WERI-Rb-1 (cell line): ENCODE data around the gene HIPK4.

ENCODE experiments used
- DNase-seq: peaks from one replicate; pipeline ENCODE4 v3.0.0-alpha.2; 2020
- H3K27ac ChIP-seq: fragments of 250-450 bp; sonication (Bioruptor Pico); 2 replicates; pipeline ENCODE4 v1.5.1; 2020; ENCODE audit warnings: mild to moderate bottlenecking, moderate library complexity
- H3K27me3 ChIP-seq: fragments of 250-450 bp; sonication (Bioruptor Pico); 2 replicates; pipeline ENCODE4 v1.5.1; 2021; ENCODE audit warnings: mild to moderate bottlenecking, low read depth, moderate library complexity; ENCODE audit not compliant: insufficient read depth, severe bottlenecking
- H3K36me3 ChIP-seq: fragments of 250-450 bp; sonication (Bioruptor Pico); 2 replicates; pipeline ENCODE4 v1.5.1; 2020; ENCODE audit warnings: mild to moderate bottlenecking, moderate library complexity
- H3K4me3 ChIP-seq: 2 replicates; pipeline ENCODE4 v1.5.1; 2011; ENCODE audit warnings: low read depth, mild to moderate bottlenecking, control low read depth, low read length
- H3K9me3 ChIP-seq: fragments of 250-450 bp; sonication (Bioruptor Pico); 2 replicates; pipeline ENCODE4 v1.5.1; 2021; ENCODE audit warnings: mild to moderate bottlenecking, moderate library complexity; ENCODE audit not compliant: severe bottlenecking
- TF ChIP-seq, protein P1 (sequence below): IDR thresholded peaks from 2 replicates; pipeline ENCODE4 v1.5.1; 2011; ENCODE audit warnings: low read depth, mild to moderate bottlenecking, control low read depth, inconsistent platforms, low read length

Gene HIPK4

DNA sequence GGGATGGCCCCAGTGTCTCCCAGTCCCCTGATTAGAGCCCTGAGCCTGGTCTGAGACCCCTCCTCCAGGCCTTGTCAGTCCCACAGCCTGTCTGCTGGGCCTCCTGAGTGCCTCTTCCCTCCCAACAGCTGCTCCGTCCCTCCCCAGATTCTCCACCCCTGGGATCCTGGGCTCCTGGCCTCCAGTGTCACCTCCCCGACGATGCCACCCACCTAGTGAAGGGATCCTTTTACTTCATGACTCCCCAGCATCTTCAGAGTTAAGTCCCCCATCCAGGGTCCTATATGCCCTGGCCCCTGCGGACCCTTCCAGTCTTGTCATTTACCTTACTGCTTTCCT lies 27.6 kb upstream of the HIPK4 start:
- TF ChIP-seq, protein P1, sequence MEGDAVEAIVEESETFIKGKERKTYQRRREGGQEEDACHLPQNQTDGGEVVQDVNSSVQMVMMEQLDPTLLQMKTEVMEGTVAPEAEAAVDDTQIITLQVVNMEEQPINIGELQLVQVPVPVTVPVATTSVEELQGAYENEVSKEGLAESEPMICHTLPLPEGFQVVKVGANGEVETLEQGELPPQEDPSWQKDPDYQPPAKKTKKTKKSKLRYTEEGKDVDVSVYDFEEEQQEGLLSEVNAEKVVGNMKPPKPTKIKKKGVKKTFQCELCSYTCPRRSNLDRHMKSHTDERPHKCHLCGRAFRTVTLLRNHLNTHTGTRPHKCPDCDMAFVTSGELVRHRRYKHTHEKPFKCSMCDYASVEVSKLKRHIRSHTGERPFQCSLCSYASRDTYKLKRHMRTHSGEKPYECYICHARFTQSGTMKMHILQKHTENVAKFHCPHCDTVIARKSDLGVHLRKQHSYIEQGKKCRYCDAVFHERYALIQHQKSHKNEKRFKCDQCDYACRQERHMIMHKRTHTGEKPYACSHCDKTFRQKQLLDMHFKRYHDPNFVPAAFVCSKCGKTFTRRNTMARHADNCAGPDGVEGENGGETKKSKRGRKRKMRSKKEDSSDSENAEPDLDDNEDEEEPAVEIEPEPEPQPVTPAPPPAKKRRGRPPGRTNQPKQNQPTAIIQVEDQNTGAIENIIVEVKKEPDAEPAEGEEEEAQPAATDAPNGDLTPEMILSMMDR = no peak
- H3K9me3 ChIP-seq = no peaks in the 10 kb centered on the region
- no peak overlapping the region for H3K4me3 ChIP-seq
- H3K27ac ChIP-seq = no peak overlapping the region
- no peaks in the 10 kb centered on the region for H3K36me3 ChIP-seq
- no peak for DNase-seq
- no peaks in the 10 kb centered on the region for H3K27me3 ChIP-seq

DNA sequence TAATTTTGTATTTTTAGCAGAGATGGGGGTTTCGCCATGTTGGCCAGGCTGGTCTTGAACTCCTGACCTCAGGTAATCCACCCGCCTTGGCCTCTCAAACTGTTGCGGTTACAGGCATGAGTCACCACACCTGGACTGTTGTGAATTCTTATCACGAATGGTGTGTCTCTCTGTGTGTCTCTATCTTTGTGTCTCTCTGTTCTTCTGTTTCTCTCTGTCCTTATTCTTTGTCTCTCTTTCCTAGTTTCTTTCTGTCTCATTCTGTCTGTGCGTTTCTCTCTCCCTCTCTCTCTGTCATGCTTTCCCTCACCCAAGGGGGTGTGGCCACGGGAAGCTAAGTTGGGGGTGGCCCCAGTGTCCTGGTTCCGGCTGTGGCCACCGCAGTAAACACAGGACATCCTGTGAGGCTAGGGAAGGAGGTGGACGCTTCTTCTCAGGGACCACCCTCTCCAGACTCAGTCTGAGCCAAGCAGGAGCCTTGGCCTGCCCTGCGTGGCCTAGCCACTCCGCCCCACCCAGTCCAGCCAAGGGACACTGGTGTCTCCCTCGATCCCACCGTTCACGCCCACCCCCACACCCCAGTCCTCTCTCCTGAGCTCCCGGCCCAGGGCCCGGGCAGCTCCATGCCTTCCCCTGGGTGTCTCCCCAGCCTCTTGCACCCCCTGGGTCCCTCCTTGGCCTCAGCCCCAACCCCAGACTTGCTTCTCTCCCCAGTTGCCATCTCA lies 27.1 kb upstream of the HIPK4 start:
- TF ChIP-seq, protein P1 = no peak
- DNase-seq = peak; percentile 36

GRCh38 chr19:40415768-40416167 lies 25.8 kb upstream of the HIPK4 start:
- Histone ChIP-seq H3K4me3 (no peak overlapping the region), H3K27ac (no peak overlapping the region), H3K27me3 (no peaks in the 10 kb centered on the region), H3K9me3 (no peaks in the 10 kb centered on the region), H3K36me3 (no peaks in the 10 kb centered on the region)
- DNase-seq = no peak
- TF ChIP-seq, protein P1 = no peak

More for the DNA sequence above, 27.1 kb upstream of the HIPK4 start:
- no peaks in the 10 kb centered on the region for H3K9me3 ChIP-seq
- H3K27ac ChIP-seq = no peak overlapping the region
- no peaks in the 10 kb centered on the region for H3K36me3 ChIP-seq
- no peaks in the 10 kb centered on the region for H3K27me3 ChIP-seq
- H3K4me3 ChIP-seq = no peak overlapping the region

DNA sequence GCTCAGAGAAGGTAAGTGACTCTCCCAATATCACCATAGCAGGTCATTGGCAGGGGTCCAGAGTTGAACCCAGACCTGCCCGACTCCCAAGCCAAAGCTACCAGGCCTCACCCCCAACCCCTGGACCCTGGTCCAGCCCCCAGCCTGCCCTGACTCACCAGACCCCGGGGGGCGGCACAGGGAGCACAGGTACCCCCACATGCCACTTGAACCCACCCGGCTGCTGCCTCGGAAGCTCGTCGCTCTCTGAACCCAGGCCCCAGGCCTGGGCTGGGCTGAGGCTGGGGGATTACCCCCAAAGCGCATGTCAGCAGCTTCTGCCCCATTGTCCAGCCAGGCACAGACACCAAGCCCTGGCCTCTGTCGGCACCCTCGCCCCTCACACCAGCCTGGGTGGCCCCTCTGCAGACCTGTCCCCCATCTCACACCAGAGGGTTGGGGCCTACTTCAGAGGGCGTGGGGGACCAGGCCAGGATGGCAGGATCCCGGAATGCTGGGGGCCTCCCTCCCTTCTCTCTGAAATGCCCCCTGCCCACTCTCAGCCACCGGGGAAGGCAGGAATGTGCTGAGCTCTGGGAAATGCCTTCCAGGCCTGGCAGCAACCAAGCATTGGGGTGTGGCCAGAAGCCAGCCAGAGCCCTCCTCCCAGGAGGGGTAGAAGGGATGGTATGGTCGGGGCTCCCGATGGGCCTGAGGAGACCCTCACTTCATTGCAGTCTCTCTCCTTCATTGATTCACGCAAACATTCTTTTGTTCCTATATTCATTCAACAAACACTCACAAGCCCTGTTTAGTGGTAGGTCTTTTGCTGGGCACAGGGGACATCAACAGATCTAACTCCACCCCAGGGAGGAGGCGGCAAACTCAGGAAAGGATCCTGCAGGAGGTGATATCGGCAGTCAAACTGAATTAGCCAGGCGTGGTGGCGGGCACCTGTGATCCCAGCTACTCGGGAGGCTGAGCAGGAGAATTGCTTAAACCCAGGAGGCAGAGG lies 24.9 kb upstream of the HIPK4 start:
- Histone ChIP-seq H3K27ac (no peak overlapping the region), H3K9me3 (no peaks in the 10 kb centered on the region), H3K4me3 (no peak overlapping the region), H3K27me3 (no peaks in the 10 kb centered on the region), H3K36me3 (no peaks in the 10 kb centered on the region)
- TF ChIP-seq, protein P1 = no peak
- DNase-seq = no peak

GRCh38 chr19:40413291-40413845 lies 23.4 kb upstream of the HIPK4 start, which contains the start of gene PRX:
Gene PRX (minus strand): TSS chr19:40413378. CDS start chr19:40407932, 5,446 bp downstream.
- Histone ChIP-seq H3K9me3 (no peaks in the 10 kb centered on the region), H3K27ac (no peak within 1 kb of the TSS), H3K36me3 (no peaks in the 10 kb centered on the region), H3K27me3 (no peaks in the 10 kb centered on the region), H3K4me3 (no peak within 1 kb of the TSS)
- TF ChIP-seq, protein P1 = no peak
- peak; percentile 77 for DNase-seq
